ENCODE results near the gene EPSTI1.
A peak's percentile ranks its signal among the peaks of the same experiment; 100 is the strongest.
"Not testable (repeated sequence)": the region's sequence is repeated elsewhere in the genome, so short reads cannot be mapped to it uniquely, and the experiment has no call there.

Gene EPSTI1

GRCh38 chr13:42894765-42895243, 97.2 kb downstream of the EPSTI1 start:
- DNase-seq (ENCODE audit: low spot score), result no peak

DNA sequence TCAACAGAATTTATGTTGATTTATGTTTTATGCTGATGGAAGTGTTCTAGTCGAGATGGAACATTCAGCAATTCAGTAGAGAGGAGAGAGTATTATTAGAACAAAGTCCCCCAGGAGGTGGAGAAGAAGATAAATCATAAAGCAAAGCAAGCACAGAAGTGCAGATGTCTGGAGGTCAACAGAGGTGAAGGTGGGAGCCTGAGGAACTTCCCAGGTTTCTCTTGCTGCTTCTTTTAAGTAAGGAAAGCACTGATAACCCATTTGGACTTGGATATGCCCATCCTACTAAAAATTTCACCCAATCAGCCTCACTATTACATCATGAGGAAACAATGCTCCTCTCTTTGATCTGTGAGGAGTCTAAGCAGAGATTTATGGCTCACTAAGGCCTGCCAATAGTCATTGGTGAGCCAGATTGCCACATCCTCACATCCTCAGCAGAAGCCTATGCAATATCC, 98.8 kb downstream of the EPSTI1 start:
- DNase-seq (ENCODE audit: low spot score), result peak; percentile 23

DNA sequence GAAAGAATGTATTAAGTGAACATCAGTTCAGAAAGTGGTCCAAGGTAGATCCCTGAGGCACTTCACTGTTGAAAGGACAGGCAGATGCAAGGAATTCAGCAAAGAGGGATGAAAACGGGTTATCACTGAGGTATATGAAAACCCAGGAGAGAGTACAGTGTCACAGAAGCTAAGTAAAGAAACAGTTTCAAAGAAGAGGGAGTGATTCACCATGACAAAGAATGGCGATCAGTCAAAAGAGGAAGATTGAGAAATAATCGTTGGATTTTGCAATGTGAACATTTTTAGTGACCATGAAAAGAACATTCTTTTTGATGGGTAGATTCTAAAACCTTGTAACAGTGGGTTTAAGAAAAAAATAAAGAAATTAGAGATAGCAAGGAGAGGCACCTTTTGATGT, 99.3 kb downstream of the EPSTI1 start:
- DNase-seq (ENCODE audit: low spot score), result no peak

GRCh38 chr13:42891591-42891990, 100.5 kb downstream of the EPSTI1 start:
- DNase-seq (ENCODE audit: low spot score), result no peak

DNA sequence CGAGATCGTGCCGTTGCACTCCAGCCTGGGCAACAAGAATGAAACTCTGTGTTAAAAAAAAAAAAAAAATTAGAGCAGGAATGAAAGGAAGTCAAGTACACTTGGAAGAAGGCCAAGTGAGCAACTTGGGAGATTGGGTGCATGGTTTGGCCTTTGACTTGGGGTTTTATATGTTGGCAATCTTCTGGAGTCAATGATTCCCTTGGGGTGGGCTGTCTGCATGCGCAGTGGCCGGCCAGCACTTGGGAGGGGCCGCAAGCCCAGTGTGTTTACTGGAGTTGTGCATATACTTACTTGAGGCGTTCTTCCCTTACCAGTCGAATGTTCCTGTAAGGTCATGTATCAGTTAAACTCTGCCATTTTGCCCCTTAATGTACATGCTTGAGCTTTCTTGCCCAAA, 106.7 kb downstream of the EPSTI1 start:
- DNase-seq (ENCODE audit: low spot score), result no peak

DNA sequence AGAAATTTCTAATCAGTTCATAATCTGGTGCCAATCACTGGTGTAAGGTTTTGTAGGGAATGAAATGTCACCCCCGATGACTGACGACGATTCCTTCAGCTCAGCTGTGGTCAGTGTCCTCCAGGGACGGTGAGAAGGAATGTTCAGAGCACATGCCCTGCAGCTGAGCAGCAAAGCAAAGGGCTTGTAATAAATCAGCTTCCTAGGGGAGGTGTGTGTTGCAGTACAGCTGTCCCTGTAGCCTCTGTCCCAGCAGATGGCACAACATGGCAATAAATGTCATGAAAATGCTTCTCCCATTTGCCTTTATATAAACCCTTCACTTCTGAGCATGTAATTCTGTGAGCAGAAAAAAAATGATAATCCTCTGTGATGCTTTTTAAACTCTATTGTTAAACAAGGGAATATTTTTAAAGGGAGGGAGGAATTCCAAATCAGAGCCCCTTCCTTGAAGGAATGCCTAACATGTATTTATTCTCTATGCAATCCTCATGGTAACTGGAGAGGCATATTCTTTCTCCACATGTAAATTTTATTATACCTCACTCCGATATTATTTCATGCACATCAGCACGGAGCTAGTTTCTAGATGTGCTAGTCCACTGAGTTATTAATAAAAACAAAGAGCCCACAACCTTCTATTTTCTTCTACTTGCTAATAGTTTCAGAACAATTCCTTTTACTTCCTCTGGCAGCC, 108.1 kb downstream of the EPSTI1 start:
- DNase-seq (ENCODE audit: low spot score), result peak; percentile 16

GRCh38 chr13:42883142-42883541, 108.9 kb downstream of the EPSTI1 start:
- DNase-seq (ENCODE audit: low spot score), result no peak

DNA sequence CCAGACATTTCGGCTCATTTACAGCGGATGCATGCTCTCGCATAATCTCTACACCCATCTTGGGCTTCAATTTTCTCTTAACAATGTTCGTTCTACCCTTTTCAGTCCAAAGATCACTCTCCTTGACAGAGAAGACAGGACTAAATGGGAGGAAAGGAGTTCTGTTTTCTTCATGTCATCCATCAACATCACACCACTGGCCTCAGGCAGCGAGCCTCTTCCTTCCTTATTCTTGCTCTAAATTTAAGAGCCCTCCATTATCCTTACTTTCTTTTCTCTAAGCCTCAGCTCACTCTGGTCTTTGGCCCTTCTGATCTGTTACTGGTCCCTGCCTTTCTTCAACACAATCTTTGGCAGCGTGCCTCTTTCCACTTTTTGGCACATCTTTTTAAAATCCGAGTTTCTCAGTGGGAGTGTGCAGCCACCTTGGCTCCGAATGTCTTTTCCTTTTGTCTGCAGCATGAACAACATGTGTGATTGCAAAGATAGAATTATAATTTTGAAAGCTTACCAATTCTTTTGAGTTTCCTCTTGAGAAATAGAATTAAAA, 111.9 kb downstream of the EPSTI1 start:
- DNase-seq (ENCODE audit: low spot score), result no peak

GRCh38 chr13:42878721-42879120, 113.3 kb downstream of the EPSTI1 start:
- DNase-seq (ENCODE audit: low spot score), result no peak

DNA sequence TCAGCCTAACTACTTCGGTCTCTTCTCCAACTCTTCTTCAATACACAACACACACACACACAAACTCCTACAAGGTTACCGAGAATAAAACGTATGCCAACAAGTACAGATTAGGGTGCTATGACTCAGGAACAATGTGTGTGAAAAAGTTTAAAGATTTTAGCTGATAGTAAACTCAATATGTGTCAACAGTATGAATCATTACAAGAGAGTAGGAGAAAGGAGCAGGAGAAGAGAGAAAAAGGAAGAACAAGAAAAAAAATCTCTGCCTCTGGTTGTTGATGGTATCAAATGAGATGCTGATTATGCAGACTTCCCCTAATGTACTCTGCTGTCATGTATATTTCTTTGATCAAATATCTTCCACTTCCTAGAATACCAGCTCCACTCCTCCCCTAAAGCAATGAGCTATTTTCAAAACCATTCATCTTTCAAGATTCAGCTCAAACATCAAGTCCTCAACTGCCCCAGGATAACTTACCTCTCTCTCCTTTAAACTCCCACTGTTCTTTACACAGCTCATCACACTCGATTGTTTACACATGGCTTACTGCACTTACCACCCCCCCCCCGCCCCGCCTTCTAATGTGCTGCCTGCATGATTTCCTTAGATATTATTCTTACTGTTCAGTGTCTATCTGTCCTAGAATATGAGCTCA, 115.0 kb downstream of the EPSTI1 start:
- DNase-seq (ENCODE audit: low spot score), result no peak

DNA sequence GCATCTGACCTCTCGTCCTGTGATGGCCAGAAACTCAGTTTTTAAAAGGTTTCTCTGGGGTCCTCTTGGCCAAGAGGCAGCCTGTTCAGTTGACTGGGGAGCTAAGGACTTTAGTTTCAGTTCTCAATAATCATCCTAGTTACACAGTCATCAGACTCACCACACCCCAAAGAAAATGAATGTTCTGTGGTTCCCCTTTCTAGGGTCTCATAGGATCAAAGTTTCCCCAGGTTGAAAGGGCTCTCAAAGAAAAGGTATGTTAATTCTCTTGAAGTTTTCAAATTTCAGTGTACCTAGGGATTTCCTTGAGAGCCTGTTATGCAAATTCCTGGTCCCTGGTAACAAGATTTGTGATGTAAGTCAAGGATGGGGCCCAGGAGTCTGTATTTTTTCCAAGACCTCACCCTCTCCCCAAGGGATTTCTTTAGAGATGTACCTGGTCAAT, 115.7 kb downstream of the EPSTI1 start:
- DNase-seq (ENCODE audit: low spot score), result no peak

DNA sequence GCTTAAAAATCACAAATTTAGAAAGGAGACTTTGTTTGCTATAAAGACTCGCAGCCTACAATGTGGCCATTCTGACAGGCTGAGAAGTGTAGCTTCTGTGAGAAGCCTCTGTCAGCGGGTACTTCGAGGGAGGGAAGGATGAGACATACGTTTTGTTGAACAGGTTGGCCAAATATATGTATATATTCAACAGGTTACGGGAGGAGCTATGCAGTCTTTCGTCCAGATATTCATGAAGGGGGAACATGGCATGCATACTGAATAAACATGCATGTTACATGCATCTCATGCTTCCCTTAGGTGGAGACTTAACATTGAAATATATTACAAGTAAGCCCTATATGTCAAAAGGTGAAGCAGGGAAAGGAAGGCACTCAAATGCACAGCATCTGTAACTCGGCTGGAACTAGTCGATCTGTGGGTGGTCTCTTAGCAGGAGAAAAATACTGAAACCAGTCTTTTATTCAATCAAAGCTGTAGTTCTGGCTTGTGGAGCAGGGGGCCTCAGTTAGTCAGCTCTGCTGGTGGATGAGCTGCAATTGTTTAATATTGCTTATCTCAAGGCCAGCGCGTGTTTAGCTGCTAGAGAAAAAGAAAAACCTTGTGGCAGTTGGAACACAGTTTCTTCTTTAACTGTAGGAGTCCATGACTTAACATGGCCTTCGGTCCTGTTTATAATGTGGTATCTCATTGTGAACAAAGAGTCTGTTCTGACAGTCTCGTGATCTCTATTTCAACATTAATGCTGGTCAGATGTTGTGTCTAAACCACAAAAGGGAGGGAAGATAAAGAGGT, 116.4 kb downstream of the EPSTI1 start:
- DNase-seq (ENCODE audit: low spot score), result no peak

GRCh38 chr13:42874221-42874620, 117.8 kb downstream of the EPSTI1 start:
- no peak for DNase-seq (ENCODE audit: low spot score)

DNA sequence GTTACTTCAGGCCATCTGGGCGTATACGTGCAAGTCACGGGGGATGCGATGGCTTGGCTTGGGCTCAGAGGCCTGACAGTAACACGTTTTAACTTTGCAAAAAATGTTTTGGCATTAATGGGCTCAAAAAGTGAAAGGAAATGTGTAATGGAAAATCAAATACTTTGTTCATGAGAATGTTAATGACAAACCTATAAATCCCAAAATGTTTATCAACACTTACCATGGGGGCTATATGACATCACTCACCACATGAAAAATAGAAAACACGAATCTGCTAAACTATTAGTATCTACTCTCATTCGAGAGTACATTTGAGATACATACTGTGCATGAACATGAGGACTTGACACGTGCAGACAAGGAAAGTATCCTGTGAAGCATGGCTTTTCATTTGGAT, 119.0 kb downstream of the EPSTI1 start:
- no peak for DNase-seq (ENCODE audit: low spot score)

- no peak for DNase-seq (ENCODE audit: low spot score)
Measured at GRCh38 chr13:42867232-42867631, 124.8 kb downstream of the EPSTI1 start.

DNA sequence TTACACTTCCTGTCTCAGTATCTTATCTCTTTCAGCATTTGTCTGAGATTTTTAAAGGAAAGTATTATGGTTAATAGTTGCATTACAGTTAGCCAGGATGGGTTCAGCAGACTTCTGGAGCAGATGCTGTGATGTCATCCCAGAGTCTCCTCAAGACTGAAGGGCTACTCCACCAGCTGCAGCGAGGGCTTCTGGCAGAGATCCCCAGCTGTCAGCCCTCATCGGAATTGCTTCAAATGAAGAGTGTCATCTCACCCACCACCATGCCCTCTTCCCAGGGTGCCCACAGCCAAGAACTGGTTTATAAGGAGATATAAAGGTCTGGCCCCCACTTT, 126.3 kb downstream of the EPSTI1 start:
- no peak for DNase-seq (ENCODE audit: low spot score)

GRCh38 chr13:42864952-42865767, 126.9 kb downstream of the EPSTI1 start:
- DNase-seq (ENCODE audit: low spot score), result no peak

GRCh38 chr13:42862370-42862769, 129.7 kb downstream of the EPSTI1 start:
- not testable (repeated sequence) for DNase-seq (ENCODE audit: low spot score)

DNA sequence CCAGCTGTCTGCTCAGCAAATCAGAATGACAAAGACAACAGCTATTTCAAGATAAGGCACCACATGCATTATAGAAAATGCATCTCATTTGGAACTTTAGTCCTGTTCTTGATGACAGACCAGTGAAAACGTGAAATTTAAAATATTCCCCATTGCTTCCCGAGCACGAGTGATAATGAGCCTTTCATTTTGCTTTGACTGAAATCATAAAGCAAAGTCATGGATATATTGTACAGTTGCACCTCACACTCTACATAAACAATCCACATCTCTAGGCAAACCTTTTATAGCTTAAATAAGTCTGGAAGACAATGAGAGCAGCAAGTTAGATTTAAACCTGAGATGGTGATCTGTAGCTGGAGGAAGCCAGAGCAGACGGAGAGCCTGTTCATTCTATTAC, 131.6 kb downstream of the EPSTI1 start:
- no peak for DNase-seq (ENCODE audit: low spot score)

- no peak for DNase-seq (ENCODE audit: low spot score)
Measured at GRCh38 chr13:42859760-42860159, 132.3 kb downstream of the EPSTI1 start.

GRCh38 chr13:42855410-42855809, 136.6 kb downstream of the EPSTI1 start:
- no peak for DNase-seq (ENCODE audit: low spot score)

- DNase-seq (ENCODE audit: low spot score), result no peak
Measured at GRCh38 chr13:42852136-42852535, 139.9 kb downstream of the EPSTI1 start.

Data from AG08396 (cell line).